SK-N-SH (cell line): ENCODE data around the gene ADCYAP1R1. TPM values are rescaled to one million over a fixed set of nuclear protein-coding genes. Genes with fewer than 3 reads are reported as not detected.

Experiments
- CTCF ChIA-PET: fragments of 300-600, 350-600 bp; formaldehyde crosslinking; extraction: SDS; loops from one replicate; lab custom pipeline; 2021; lab: Yijun Ruan, JAX
- POLR2A ChIA-PET: fragments of 350-600 bp; sonication (Branson Sonifier 250); formaldehyde crosslinking; extraction: SDS; loops from one replicate; lab custom pipeline; 2020; ENCODE audit warnings: antibody characterized with exemption, inconsistent platforms; lab: Yijun Ruan, JAX
- DNase-seq: peaks from one replicate; pipeline ENCODE4 v3.0.0; 2012
- H2AFZ ChIP-seq: fragments of 200-600 bp; sonication (generic); 2 replicates; pipeline ENCODE4 v1.8.1; 2016; ENCODE audit warnings: antibody characterized with exemption, mild to moderate bottlenecking, low read depth
- H3F3A ChIP-seq: fragments of 200-600 bp; sonication (generic); replicated peaks from 2 replicates; pipeline ENCODE3; 2016; ENCODE audit warnings: antibody characterized with exemption, mild to moderate bottlenecking; ENCODE audit not compliant: insufficient read depth
- H3K27ac ChIP-seq, 2 experiments: fragments of 200-500 bp in 1 of 2; fragments of 200-600 bp in 1 of 2; sonication (Bioruptor generic) in 1 of 2; sonication (generic), shearing (Covaris generic) in 1 of 2; 2 replicates each; pipeline versions ENCODE4 v1.5.1 to v1.6.1; 2014 to 2016; ENCODE audit warnings: low read depth in 2 of 2, inconsistent platforms in 1 of 2, low read length in 1 of 2, mild to moderate bottlenecking in 1 of 2, mixed read lengths in 1 of 2
- H3K27me3 ChIP-seq: fragments of 200-600 bp; sonication (generic), shearing (Covaris generic); 2 replicates; pipeline ENCODE4 v1.6.1; 2016; ENCODE audit warnings: mixed run types; ENCODE audit not compliant: insufficient read depth
- H3K36me3 ChIP-seq, 2 experiments: fragments of 200-500 bp in 1 of 2; fragments of 200-600 bp in 1 of 2; sonication (Bioruptor generic) in 1 of 2; sonication (generic) in 1 of 2; replicated peaks in 1 of 2; 2 replicates each; pipeline versions ENCODE3 to v1.5.1; 2014 to 2016; ENCODE audit warnings: low read length in 1 of 2, mild to moderate bottlenecking in 1 of 2; ENCODE audit not compliant: insufficient read depth in 2 of 2, control insufficient read depth in 1 of 2
- H3K4me1 ChIP-seq, 2 experiments: fragments of 200-500 bp in 1 of 2; fragments of 200-600 bp in 1 of 2; sonication (Bioruptor generic) in 1 of 2; sonication (generic), shearing (Covaris generic) in 1 of 2; 2 replicates each; pipeline versions ENCODE4 v1.5.1 to v1.6.1; 2014 to 2016; ENCODE audit warnings: low read depth in 1 of 2, low read length in 1 of 2, mixed run types in 1 of 2; ENCODE audit not compliant: insufficient read depth in 2 of 2, control insufficient read depth in 1 of 2
- H3K4me2 ChIP-seq: fragments of 200-600 bp; sonication (generic), shearing (Covaris generic); 2 replicates; pipeline ENCODE4 v1.6.1; 2017; ENCODE audit warnings: mixed run types
- H3K4me3 ChIP-seq, 2 experiments: fragments of 200-500 bp in 1 of 2; fragments of 200-600 bp in 1 of 2; sonication (Bioruptor generic) in 1 of 2; sonication (generic), shearing (Covaris generic) in 1 of 2; 2 replicates each; pipeline versions ENCODE4 v1.5.1 to v1.8.1; 2014 to 2016; ENCODE audit warnings: low read depth in 2 of 2, inconsistent platforms in 1 of 2, low read length in 1 of 2, mild to moderate bottlenecking in 1 of 2, mixed read lengths in 1 of 2, moderate library complexity in 1 of 2
- H3K79me2 ChIP-seq: fragments of 200-600 bp; sonication (generic); 2 replicates; pipeline ENCODE4 v1.8.1; 2017; ENCODE audit warnings: mild to moderate bottlenecking; ENCODE audit not compliant: insufficient read depth
- H3K9ac ChIP-seq: fragments of 200-600 bp; sonication (generic); 2 replicates; pipeline ENCODE4 v1.6.1; 2017; ENCODE audit warnings: mixed run types
- H3K9me2 ChIP-seq: fragments of 200-600 bp; sonication (generic); 2 replicates; pipeline ENCODE4 v1.6.1; 2017; ENCODE audit warnings: mixed run types
- H3K9me3 ChIP-seq: fragments of 200-600 bp; sonication (generic); 2 replicates; pipeline ENCODE4 v1.6.1; 2017; ENCODE audit warnings: mixed run types, mild to moderate bottlenecking, moderate library complexity
- H4K20me1 ChIP-seq: fragments of 200-600 bp; sonication (generic); 2 replicates; pipeline ENCODE4 v1.6.1; 2017; ENCODE audit warnings: mild to moderate bottlenecking, mixed run types; ENCODE audit not compliant: insufficient read depth
- CHD2 ChIP-seq: fragments of 150-350 bp; IDR thresholded peaks from 2 replicates; pipeline ENCODE4 v1.6.1; 2018; ENCODE audit warnings: low read length; ENCODE audit not compliant: partially characterized antibody
- ELF1 ChIP-seq: IDR thresholded peaks from 2 replicates; pipeline ENCODE4 v1.4.0; 2012
- EP300 ChIP-seq, 2 experiments: IDR thresholded peaks; 2 replicates each; pipeline versions ENCODE4 v1.4.0 to v1.6.1; 2012; ENCODE audit warnings: borderline replicate concordance in 1 of 2, low read depth in 1 of 2, low read length in 1 of 2
- FOSL2 ChIP-seq: IDR thresholded peaks from 2 replicates; pipeline ENCODE4 v1.4.0; 2012; ENCODE audit warnings: low read depth, mild to moderate bottlenecking, moderate library complexity, borderline replicate concordance
- FOXJ3 ChIP-seq: sonication (generic); formaldehyde crosslinking; IDR thresholded peaks from 2 replicates; pipeline ENCODE4 v1.5.1; 2020; ENCODE audit warnings: mild to moderate bottlenecking, missing genetic modification reagents
- IRF3 ChIP-seq: fragments of 150-350 bp; IDR thresholded peaks from 2 replicates; pipeline ENCODE4 v1.6.1; 2016; ENCODE audit warnings: mild to moderate bottlenecking, low read depth, low read length
- NRF1 ChIP-seq: IDR thresholded peaks from 2 replicates; pipeline ENCODE4 v1.6.1; 2012; ENCODE audit warnings: low read depth, mild to moderate bottlenecking, low read length
- RAD21 ChIP-seq: IDR thresholded peaks from 2 replicates; pipeline ENCODE4 v1.6.1; 2012; ENCODE audit warnings: mild to moderate bottlenecking, low read length
- RXRA ChIP-seq: IDR thresholded peaks from 2 replicates; pipeline ENCODE4 v1.4.0; 2012; ENCODE audit warnings: low read depth, mild to moderate bottlenecking, borderline replicate concordance
- SIN3A ChIP-seq: IDR thresholded peaks from 2 replicates; pipeline ENCODE4 v1.6.1; 2012; ENCODE audit warnings: low read depth, mild to moderate bottlenecking, low read length, moderate library complexity, borderline replicate concordance
- TCF12 ChIP-seq: IDR thresholded peaks from 2 replicates; pipeline ENCODE4 v1.4.0; 2012
- USF1 ChIP-seq: IDR thresholded peaks from 2 replicates; pipeline ENCODE4 v1.4.0; 2012; ENCODE audit warnings: low read depth, borderline replicate concordance
- WGBS: methylation state at CpG from one replicate; pipeline ENCODE4 v1.1.6; 2017; ENCODE audit warnings: low lambda C conversion rate; 5-methylcytosine and 5-hydroxymethylcytosine counted together
- polyA plus RNA-seq, 3 experiments: library from polyadenylated mRNA; depleted of rRNA; stranded (reverse); fragments of >200 nt; gene quantifications; 2 replicates each; pipeline ENCODE4 v1.2.3, GENCODE V29; 2012

ADCYAP1R1 gene
- polyA plus RNA-seq, 1 of the 3 experiments (the other 2 are of a cell fraction), result 0.08 TPM

GRCh38 chr7:31062746-31063435 is 10.8 kb downstream of the ADCYAP1R1 start (continued):
- no peak for TF ChIP-seq IRF3
- no peak for TF ChIP-seq RAD21
- TF ChIP-seq EP300 (IDR thresholded peaks at IDR 0.05; ENCODE audit: borderline replicate concordance in 1 of 2, low read depth in 1 of 2, low read length in 1 of 2), result no peak
- no peak for TF ChIP-seq SIN3A
- TF ChIP-seq USF1, result no peak
- no peak for TF ChIP-seq TCF12

GRCh38 chr7:31065021-31065593 is 13.0 kb downstream of the ADCYAP1R1 start:
- Histone ChIP-seq H3K36me3 (no peaks in the 10 kb centered on the region), H3F3A (no peaks in the 10 kb centered on the region), H3K9me3 (no peaks in the 10 kb centered on the region), H3K4me1 (peaks cover 0 to 9% of the 10 kb centered on the region in 2 experiments; a peak in 1 of 4 replicates), H3K27me3 (peaks cover 5% of the 10 kb centered on the region; the same call in 1 of the 2 replicates), H4K20me1 (no peaks in the 10 kb centered on the region), H3K27ac (no peak overlapping the region), H3K9ac (no peak overlapping the region), H3K4me2 (no peak overlapping the region), H3K9me2 (no peaks in the 10 kb centered on the region), H3K79me2 (no peaks in the 10 kb centered on the region), H2AFZ (no peak overlapping the region), H3K4me3 (no peak overlapping the region)
- CTCF ChIA-PET, result interaction anchor here (0.6 to 6.6 kb wide), 7 partner anchors 10 to 126 kb away, joined by 3 to 28 read pairs (median 5); partner anchors contain the start of gene ADCYAP1R1
- POLR2A ChIA-PET, result no interaction called here
- 41% methylated on average over 6 of the region's 6 CpGs for WGBS
- no peak for TF ChIP-seq IRF3
- no peak for TF ChIP-seq FOXJ3
- TF ChIP-seq RXRA, result no peak
- no peak for TF ChIP-seq CHD2
- TF ChIP-seq NRF1, result no peak
- no peak for TF ChIP-seq ELF1
- no peak for TF ChIP-seq RAD21
- TF ChIP-seq FOSL2, result no peak
- DNase-seq, result no peak
